ENCODE results near the gene ABHD2. TPM values are rescaled to one million over a fixed set of nuclear protein-coding genes. Genes with fewer than 3 reads are reported as not detected.
A peak's percentile ranks its signal among the peaks of the same experiment; 100 is the strongest.
"Not testable (repeated sequence)": the region's sequence is repeated elsewhere in the genome, so short reads cannot be mapped to it uniquely, and the experiment has no call there.

Gene ABHD2
- total RNA-seq, 4 donors from 2014 or later, result 27.4 to 117 (median 54.2) TPM

- H3K9me3 ChIP-seq, result no peaks in the 10 kb centered on the region
- DNase-seq, result no peak
- no peak overlapping the region for H3K4me3 ChIP-seq
- H3K27me3 ChIP-seq, result no peaks in the 10 kb centered on the region
- TF ChIP-seq POLR2A (IDR thresholded peaks at IDR 0.05) (no peak), CTCF (IDR thresholded peaks at IDR 0.05) (no peak)
- peak overlapping the region; percentile 15 to 58 for H3K27ac ChIP-seq
- H3K4me1 ChIP-seq, result peaks cover 4 to 5% of the 10 kb centered on the region in 2 donors
- intact Hi-C loops (cut with DNase I; ENCODE audit: low total_unique reads), result no loop called here
- no peaks in the 10 kb centered on the region for H3K36me3 ChIP-seq
Measured at GRCh38 chr15:89116404-89116803, 28.1 kb downstream of the ABHD2 start.

GRCh38 chr15:89117790-89118189, 29.5 kb downstream of the ABHD2 start:
- intact Hi-C loops (cut with DNase I; ENCODE audit: low total_unique reads), result no loop called here
- H3K27me3 ChIP-seq, result no peaks in the 10 kb centered on the region
- H3K36me3 ChIP-seq, result no peaks in the 10 kb centered on the region
- H3K27ac ChIP-seq, result no peak overlapping the region
- peaks cover 0 to 4% of the 10 kb centered on the region in 2 donors for H3K4me1 ChIP-seq
- no peaks in the 10 kb centered on the region for H3K9me3 ChIP-seq
- TF ChIP-seq POLR2A (IDR thresholded peaks at IDR 0.05) (no peak), CTCF (IDR thresholded peaks at IDR 0.05) (no peak)
- no peak for DNase-seq
- H3K4me3 ChIP-seq, result no peak overlapping the region

GRCh38 chr15:89118481-89118989, 30.3 kb downstream of the ABHD2 start:
- H3K27ac ChIP-seq, result peak overlapping the region; percentile 29 to 71
- intact Hi-C loops (cut with DNase I; ENCODE audit: low total_unique reads), result no loop called here

GRCh38 chr15:89119489-89120478, 31.5 kb downstream of the ABHD2 start:
- no peaks in the 10 kb centered on the region for H3K27me3 ChIP-seq
- peak overlapping the region; percentile 23 to 71 for H3K27ac ChIP-seq
- H3K4me1 ChIP-seq, result peaks cover 0 to 4% of the 10 kb centered on the region in 2 donors
- no peaks in the 10 kb centered on the region for H3K9me3 ChIP-seq
- no peak overlapping the region for H3K4me3 ChIP-seq
- intact Hi-C loops (cut with DNase I; ENCODE audit: low total_unique reads), result no loop called here
- H3K36me3 ChIP-seq, result no peaks in the 10 kb centered on the region
- TF ChIP-seq CTCF (IDR thresholded peaks at IDR 0.05) (no peak), POLR2A (IDR thresholded peaks at IDR 0.05) (no peak)
- DNase-seq, result no peak

More at GRCh38 chr15:89118481-89118989, 30.3 kb downstream of the ABHD2 start:
- peaks cover 0 to 4% of the 10 kb centered on the region in 2 donors for H3K4me1 ChIP-seq
- TF ChIP-seq CTCF (IDR thresholded peaks at IDR 0.05), result no peak
- TF ChIP-seq POLR2A (IDR thresholded peaks at IDR 0.05), result no peak
- no peaks in the 10 kb centered on the region for H3K27me3 ChIP-seq
- H3K36me3 ChIP-seq, result no peaks in the 10 kb centered on the region
- DNase-seq, result no peak
- no peaks in the 10 kb centered on the region for H3K9me3 ChIP-seq
- no peak overlapping the region for H3K4me3 ChIP-seq

GRCh38 chr15:89120479-89121000, 32.3 kb downstream of the ABHD2 start:
- H3K27ac ChIP-seq, result peak overlapping the region; percentile 23 to 71
- H3K9me3 ChIP-seq; H3K27me3 ChIP-seq; H3K4me3 ChIP-seq; DNase-seq; intact Hi-C loops (cut with DNase I; ENCODE audit: low total_unique reads); H3K36me3 ChIP-seq; H3K4me1 ChIP-seq: not testable (repeated sequence)
